ENCODE results near the gene POP4. TPM values are rescaled to one million over a fixed set of nuclear protein-coding genes. Genes with fewer than 3 reads are reported as not detected.

POP4 gene
- total RNA-seq, 4 donors from 2014 or later = 35.4 to 76.8 (median 62.6) TPM

- H3K4me1 ChIP-seq = peaks cover 17% of the 10 kb centered on the region
- H3K9me3 ChIP-seq = no peaks in the 10 kb centered on the region
- H3K27ac ChIP-seq = no peak overlapping the region
- H3K36me3 ChIP-seq = no peaks in the 10 kb centered on the region
- H3K4me3 ChIP-seq = no peak overlapping the region
- WGBS = 88% methylated on average over 2 of the region's 2 CpGs
- DNase-seq (ENCODE audit: low spot score in 2 of 2) = no peak
- TF ChIP-seq POLR2AphosphoS5 (IDR thresholded peaks at IDR 0.05) (no peak), POLR2A (IDR thresholded peaks at IDR 0.05) (no peak), EP300 (IDR thresholded peaks at IDR 0.05) (no peak), CTCF (IDR thresholded peaks at IDR 0.05) (no peak)
- H3K27me3 ChIP-seq = no peaks in the 10 kb centered on the region
These were observed 35.5 kb downstream of the POP4 start for GRCh38 chr19:29641597-29641996.

DNA sequence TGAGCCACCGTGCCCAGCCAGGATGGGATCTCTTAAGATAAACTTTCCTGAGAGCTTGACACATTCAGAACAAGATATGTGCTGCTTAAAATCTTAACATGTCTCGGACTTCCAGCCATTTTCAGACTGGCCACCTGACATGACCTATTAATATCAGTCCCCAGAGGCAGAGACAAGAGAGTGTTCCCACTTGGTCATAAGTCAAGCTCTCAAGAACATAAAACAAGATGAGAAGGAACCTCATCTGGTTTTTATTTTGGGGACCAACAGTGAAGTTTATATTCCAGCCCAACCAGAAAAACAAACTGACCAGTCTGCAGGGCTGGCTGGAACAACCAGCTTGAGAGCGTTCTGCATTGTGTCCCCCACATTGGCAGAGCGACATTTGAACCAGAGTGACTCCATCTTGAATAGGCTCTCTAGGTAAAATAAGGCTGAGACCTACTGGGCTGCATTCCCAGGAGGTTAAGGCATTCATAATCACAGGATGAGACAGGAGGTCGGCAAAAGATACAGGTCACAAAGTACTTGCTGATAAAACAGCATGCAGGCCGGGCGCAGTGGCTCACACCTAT, 37.4 kb downstream of the POP4 start:
- no peak for TF ChIP-seq POLR2A (IDR thresholded peaks at IDR 0.05)
- no peak for TF ChIP-seq EP300 (IDR thresholded peaks at IDR 0.05)
- no peak for TF ChIP-seq POLR2AphosphoS5 (IDR thresholded peaks at IDR 0.05)
- TF ChIP-seq CTCF (IDR thresholded peaks at IDR 0.05) = no peak
- Histone ChIP-seq H3K4me1 (peaks cover 17% of the 10 kb centered on the region), H3K27ac (no peak overlapping the region), H3K9me3 (no peaks in the 10 kb centered on the region), H3K4me3 (no peak overlapping the region), H3K36me3 (no peaks in the 10 kb centered on the region), H3K27me3 (no peaks in the 10 kb centered on the region)
- no peak for DNase-seq (ENCODE audit: low spot score in 2 of 2)
- 79% methylated on average over 7 of the region's 7 CpGs for WGBS

DNA sequence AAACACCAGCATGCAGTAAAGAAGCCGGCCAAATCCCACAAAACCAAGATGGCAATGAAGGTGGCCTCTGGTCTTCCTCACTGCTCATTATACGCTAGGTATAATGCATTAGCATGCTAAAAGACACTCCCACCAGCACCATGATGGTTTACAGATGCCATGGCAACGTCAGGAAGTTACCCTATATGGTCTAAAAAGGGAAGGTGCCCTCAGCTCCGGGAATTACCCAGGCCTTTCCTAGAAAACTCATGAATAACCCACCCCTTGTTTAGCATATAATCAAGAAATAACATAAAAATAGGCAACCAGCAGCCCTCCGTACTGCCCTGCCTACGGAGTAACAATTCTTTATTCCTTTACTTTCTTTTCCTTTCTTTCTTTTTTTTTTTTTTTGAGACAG, 38.1 kb downstream of the POP4 start:
- Histone ChIP-seq H3K36me3 (no peaks in the 10 kb centered on the region), H3K27ac (no peak overlapping the region), H3K27me3 (no peaks in the 10 kb centered on the region), H3K4me1 (peaks cover 17% of the 10 kb centered on the region), H3K4me3 (no peak overlapping the region), H3K9me3 (no peaks in the 10 kb centered on the region)
- peak in 1 of 2 donors; percentile 5 for DNase-seq (ENCODE audit: low spot score in 2 of 2)
- WGBS = 88% methylated on average over 6 of the region's 6 CpGs
- no peak for TF ChIP-seq POLR2AphosphoS5 (IDR thresholded peaks at IDR 0.05)
- TF ChIP-seq EP300 (IDR thresholded peaks at IDR 0.05) = no peak
- no peak for TF ChIP-seq CTCF (IDR thresholded peaks at IDR 0.05)
- no peak for TF ChIP-seq POLR2A (IDR thresholded peaks at IDR 0.05)

DNA sequence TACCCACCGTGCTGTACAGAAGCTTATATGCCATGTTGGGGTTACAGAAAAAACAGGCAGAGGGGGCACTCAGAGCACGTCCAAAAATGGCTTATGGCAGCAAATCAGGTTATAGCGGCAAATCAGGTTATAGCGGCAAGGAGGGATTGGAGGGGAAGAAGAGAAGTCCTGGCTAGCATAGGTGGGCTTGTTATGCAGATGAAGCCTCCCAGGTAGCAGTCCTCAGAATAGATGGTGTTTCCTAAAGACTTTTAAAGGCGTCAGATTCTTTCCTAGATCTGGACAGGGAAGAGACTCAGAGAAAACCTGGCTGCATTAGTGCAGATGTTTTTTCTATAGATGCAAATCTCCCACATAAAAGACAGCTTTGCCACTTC, 39.4 kb downstream of the POP4 start:
- 17% methylated on average over 5 of the region's 5 CpGs for WGBS
- peak in 1 of 2 donors; percentile 24 for DNase-seq (ENCODE audit: low spot score in 2 of 2)
- no peaks in the 10 kb centered on the region for H3K36me3 ChIP-seq
- peaks cover 17% of the 10 kb centered on the region for H3K4me1 ChIP-seq
- H3K27me3 ChIP-seq = no peaks in the 10 kb centered on the region
- no peak overlapping the region for H3K4me3 ChIP-seq
- no peak for TF ChIP-seq EP300 (IDR thresholded peaks at IDR 0.05)
- no peak for TF ChIP-seq POLR2A (IDR thresholded peaks at IDR 0.05)
- TF ChIP-seq CTCF (IDR thresholded peaks at IDR 0.05) = no peak
- TF ChIP-seq POLR2AphosphoS5 (IDR thresholded peaks at IDR 0.05) = no peak
- H3K9me3 ChIP-seq = no peaks in the 10 kb centered on the region
- no peak overlapping the region for H3K27ac ChIP-seq

GRCh38 chr19:29645911-29646310, 39.8 kb downstream of the POP4 start:
- Histone ChIP-seq H3K4me1 (peaks cover 17% of the 10 kb centered on the region), H3K27ac (no peak overlapping the region), H3K9me3 (no peaks in the 10 kb centered on the region), H3K4me3 (no peak overlapping the region), H3K27me3 (no peaks in the 10 kb centered on the region), H3K36me3 (no peaks in the 10 kb centered on the region)
- under 1% methylated on average over 8 of the region's 8 CpGs for WGBS
- DNase-seq (ENCODE audit: low spot score in 2 of 2) = peak in 1 of 2 donors; percentile 54
- TF ChIP-seq POLR2A (IDR thresholded peaks at IDR 0.05) (no peak), EP300 (IDR thresholded peaks at IDR 0.05) (no peak), CTCF (IDR thresholded peaks at IDR 0.05) (no peak), POLR2AphosphoS5 (IDR thresholded peaks at IDR 0.05) (no peak)

Data from suprapubic skin (tissue), 4 donors.